ENCODE data around the gene ZNF276.

Gene ZNF276

GRCh38 chr16:89786474-89787364 lies 65.4 kb downstream of the ZNF276 start:
- DNase-seq, result no peak

GRCh38 chr16:89787365-89787805 lies 66.0 kb downstream of the ZNF276 start:
- no peak for DNase-seq
